ENCODE measurements around the gene RBPMS2. TPM values are rescaled to one million over a fixed set of nuclear protein-coding genes. Genes with fewer than 3 reads are reported as not detected.

The RBPMS2 gene
- total RNA-seq, 4 donors from 2014 or later, result 0.70 to 8.3 (median 2.3) TPM

DNA sequence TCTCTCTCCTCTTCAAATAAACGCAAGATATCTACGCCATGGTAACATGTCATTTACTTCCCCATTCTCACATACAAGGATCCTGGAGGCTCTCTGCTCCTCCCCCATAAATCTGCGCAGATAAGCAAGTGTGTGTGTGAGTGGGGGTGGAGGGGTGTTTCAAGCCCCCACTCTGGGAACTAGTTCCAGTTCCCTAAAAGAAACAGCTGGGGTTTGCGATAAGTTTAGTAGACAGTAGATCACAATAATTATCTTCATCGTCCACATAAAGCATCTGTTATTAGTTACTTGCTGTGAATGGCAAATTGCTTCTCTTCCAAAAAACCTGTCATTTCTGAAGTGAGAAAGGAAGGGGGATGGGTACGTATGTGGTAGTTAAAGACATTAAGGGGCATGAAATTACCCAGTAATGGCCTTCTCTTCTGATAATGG, 79.8 kb downstream of the RBPMS2 start:
- peak in 2 of 3 donors; percentile 62 to 67 for DNase-seq
- Histone ChIP-seq H3K27me3 (no peaks in the 10 kb centered on the region), H3K36me3 (peaks cover 0 to 17% (median 0%) of the 10 kb centered on the region in 3 donors), H3K4me3 (no peak overlapping the region), H3K4me1 (peaks cover 0 to 69% (median 7%) of the 10 kb centered on the region in 4 donors), H3K9me3 (no peaks in the 10 kb centered on the region), H3K27ac (peak overlapping the region in 3 of 4 donors; percentile 1 to 73 (median 61))
- TF ChIP-seq, protein P1, sequence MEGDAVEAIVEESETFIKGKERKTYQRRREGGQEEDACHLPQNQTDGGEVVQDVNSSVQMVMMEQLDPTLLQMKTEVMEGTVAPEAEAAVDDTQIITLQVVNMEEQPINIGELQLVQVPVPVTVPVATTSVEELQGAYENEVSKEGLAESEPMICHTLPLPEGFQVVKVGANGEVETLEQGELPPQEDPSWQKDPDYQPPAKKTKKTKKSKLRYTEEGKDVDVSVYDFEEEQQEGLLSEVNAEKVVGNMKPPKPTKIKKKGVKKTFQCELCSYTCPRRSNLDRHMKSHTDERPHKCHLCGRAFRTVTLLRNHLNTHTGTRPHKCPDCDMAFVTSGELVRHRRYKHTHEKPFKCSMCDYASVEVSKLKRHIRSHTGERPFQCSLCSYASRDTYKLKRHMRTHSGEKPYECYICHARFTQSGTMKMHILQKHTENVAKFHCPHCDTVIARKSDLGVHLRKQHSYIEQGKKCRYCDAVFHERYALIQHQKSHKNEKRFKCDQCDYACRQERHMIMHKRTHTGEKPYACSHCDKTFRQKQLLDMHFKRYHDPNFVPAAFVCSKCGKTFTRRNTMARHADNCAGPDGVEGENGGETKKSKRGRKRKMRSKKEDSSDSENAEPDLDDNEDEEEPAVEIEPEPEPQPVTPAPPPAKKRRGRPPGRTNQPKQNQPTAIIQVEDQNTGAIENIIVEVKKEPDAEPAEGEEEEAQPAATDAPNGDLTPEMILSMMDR (IDR thresholded peaks at IDR 0.05), result no peak
- TF ChIP-seq POLR2A (IDR thresholded peaks at IDR 0.05), result no peak

DNA sequence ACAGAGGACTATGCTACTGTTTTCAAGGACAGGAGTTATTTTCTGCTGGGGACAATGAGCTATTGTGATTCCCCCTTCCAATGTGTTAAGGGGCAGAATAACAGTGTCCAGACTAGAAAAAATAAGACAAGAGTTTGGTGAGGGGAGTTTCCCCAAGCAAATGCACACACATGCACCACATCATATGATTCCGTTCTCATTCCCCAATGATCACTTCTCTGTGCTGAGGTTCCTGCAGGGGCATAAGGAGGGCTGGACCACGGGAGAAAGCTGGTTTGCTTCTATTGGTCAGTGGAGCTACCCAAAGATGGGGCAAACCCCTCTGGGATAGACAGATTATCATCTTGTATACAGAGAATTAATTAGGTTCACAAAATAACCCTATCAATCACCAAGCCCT, 80.6 kb downstream of the RBPMS2 start:
- no peak overlapping the region for H3K4me3 ChIP-seq
- peaks cover 0 to 25% (median 0%) of the 10 kb centered on the region in 3 donors for H3K36me3 ChIP-seq
- TF ChIP-seq, protein P1 (IDR thresholded peaks at IDR 0.05), result no peak
- TF ChIP-seq POLR2A (IDR thresholded peaks at IDR 0.05), result no peak
- H3K27me3 ChIP-seq, result no peaks in the 10 kb centered on the region
- peak overlapping the region; percentile 6 to 73 (median 36) for H3K27ac ChIP-seq
- H3K4me1 ChIP-seq, result peaks cover 0 to 64% (median 7%) of the 10 kb centered on the region in 4 donors
- no peak for DNase-seq
- H3K9me3 ChIP-seq, result no peaks in the 10 kb centered on the region

DNA sequence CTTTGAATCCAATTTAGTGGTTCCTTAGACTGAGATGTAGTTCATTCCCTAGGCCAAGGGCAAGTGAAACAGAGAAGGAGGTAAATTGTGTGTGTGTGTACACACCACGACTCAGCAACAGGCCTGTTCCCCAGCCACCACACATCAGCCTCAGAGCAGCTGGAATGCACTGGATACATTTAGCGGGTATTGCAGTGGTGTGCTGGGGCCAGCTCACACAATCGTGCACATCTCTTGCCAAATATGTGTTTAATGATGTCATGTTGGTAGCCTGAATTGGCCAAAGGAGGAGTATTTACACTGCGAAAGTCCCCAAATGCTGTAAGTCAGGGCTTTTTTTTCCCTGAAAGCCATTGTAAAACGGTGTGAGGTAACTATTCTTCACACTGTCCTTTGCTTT, 82.3 kb downstream of the RBPMS2 start:
- peaks cover 0 to 52% (median 6%) of the 10 kb centered on the region in 4 donors for H3K4me1 ChIP-seq
- peak overlapping the region; percentile 12 to 73 (median 35) for H3K27ac ChIP-seq
- peaks cover 0 to 40% (median 0%) of the 10 kb centered on the region in 3 donors for H3K36me3 ChIP-seq

DNA sequence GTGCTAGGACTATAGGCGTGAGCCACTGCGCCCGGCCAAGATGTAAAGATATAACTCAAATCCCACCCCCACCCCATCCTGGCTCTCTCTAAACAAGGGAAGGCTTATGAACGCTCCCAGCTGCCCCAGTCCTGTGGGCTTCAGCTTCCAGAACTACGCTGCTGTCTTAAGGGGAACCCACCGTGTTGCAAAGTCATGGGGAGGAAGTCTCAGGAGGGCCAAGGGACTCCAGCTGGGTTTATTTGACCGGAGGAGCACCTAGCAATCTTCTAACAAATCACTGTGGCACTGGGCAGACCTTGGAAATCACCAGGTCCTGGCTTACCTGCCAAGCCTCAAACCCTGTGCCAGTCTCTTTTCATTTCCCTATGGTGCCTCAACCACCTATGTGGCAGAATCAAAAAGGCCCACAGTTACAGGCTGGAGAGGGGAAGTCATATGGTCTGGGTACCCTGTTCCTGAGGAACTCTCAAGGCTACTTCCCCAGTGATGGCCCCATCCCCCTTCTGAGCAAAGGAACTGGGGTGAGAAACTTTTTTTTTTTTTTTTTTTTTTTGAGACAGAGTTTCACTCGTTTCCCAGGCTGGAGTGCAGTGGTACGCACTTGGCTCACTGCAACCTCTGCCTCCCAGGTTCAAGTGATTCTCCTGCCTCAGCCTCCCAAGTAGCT, 83.4 kb downstream of the RBPMS2 start:
- peak overlapping the region in 3 of 4 donors; percentile 31 to 73 (median 64) for H3K27ac ChIP-seq
- TF ChIP-seq, protein P1 (IDR thresholded peaks at IDR 0.05), result no peak
- no peak for TF ChIP-seq POLR2A (IDR thresholded peaks at IDR 0.05)
- peaks cover 0 to 42% (median 4%) of the 10 kb centered on the region in 4 donors for H3K4me1 ChIP-seq
- H3K27me3 ChIP-seq, result no peaks in the 10 kb centered on the region
- H3K4me3 ChIP-seq, result no peak overlapping the region
- no peaks in the 10 kb centered on the region for H3K9me3 ChIP-seq
- no peak for DNase-seq
- H3K36me3 ChIP-seq, result peaks cover 0 to 51% (median 0%) of the 10 kb centered on the region in 3 donors

More for the DNA sequence above, 82.3 kb downstream of the RBPMS2 start:
- H3K9me3 ChIP-seq, result no peaks in the 10 kb centered on the region
- TF ChIP-seq, protein P1 (IDR thresholded peaks at IDR 0.05), result no peak
- TF ChIP-seq POLR2A (IDR thresholded peaks at IDR 0.05), result no peak
- no peaks in the 10 kb centered on the region for H3K27me3 ChIP-seq
- no peak for DNase-seq
- no peak overlapping the region for H3K4me3 ChIP-seq

DNA sequence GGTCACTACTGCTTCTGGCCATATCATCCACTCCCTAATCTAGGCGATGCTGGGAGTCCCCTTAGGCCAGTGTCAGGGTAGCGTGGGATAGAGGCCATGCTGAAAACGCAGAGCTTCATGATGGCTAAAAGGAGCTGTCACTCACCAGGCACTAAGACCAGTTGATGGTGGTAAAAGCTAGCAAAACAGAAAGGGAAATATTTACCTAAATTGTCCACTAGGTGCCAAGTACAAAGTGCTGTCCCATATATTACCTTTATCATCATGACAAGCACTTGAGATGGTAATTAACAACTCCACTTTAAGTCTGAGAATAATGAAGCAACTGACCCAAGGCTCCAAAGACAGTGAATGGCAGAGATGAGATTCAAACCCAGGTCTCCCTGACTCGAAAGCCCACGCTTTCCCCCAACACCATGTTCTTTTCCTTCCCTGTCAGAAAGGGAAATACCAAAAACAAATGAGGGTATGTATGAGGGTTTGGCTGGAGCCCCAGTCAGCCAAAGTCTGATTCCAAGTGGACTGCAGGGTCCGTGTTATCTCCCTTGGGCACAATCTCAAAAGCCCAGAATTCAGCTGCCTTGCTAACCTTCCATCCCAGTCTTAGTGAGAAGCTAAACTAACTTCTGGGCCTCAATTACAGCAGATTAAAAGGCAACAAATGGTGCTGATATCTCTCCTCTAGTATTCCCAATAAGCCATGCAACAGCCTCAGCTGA, 84.7 kb downstream of the RBPMS2 start:
- H3K27ac ChIP-seq, result peak overlapping the region in 2 of 4 donors; percentile 64 to 73
- H3K36me3 ChIP-seq, result peaks cover 0 to 53% (median 0%) of the 10 kb centered on the region in 3 donors
- peaks cover 0 to 43% (median 3%) of the 10 kb centered on the region in 4 donors for H3K4me1 ChIP-seq
- TF ChIP-seq, protein P1 (IDR thresholded peaks at IDR 0.05), result peak in 4 of 6 experiments; percentile 25 to 35 (median 30)
- TF ChIP-seq POLR2A (IDR thresholded peaks at IDR 0.05), result no peak
- no peaks in the 10 kb centered on the region for H3K27me3 ChIP-seq
- no peak for DNase-seq
- no peak overlapping the region for H3K4me3 ChIP-seq
- no peaks in the 10 kb centered on the region for H3K9me3 ChIP-seq

All from Peyer's patch (tissue), 4 donors.